Effector memory CD8-positive, alpha-beta T cell (primary cell): Measurements from ENCODE around the gene CAMKV.
A peak's percentile ranks its signal among the peaks of the same experiment; 100 is the strongest.

ENCODE experiments used
- ATAC-seq: fragments of 150-1000 bp; cut with Tn5 transposase; replicated peaks from 2 replicates; pipeline ENCODE4 v1.10.0; 2021; ENCODE audit warnings: mild to moderate bottlenecking, moderate library complexity
- DNase-seq, 3 experiments: peaks; one replicate each; pipeline ENCODE4 v3.0.0; 2021
- H3K27ac Mint-ChIP-seq, 2 donors: one replicate each; pipeline ENCODE4 v1.8.0; 2022; ENCODE audit warnings: mild to moderate bottlenecking in 2 of 2, mixed read lengths in 2 of 2, moderate library complexity in 2 of 2
- H3K27me3 Mint-ChIP-seq, 2 donors: one replicate each; pipeline ENCODE4 v1.8.0; 2022; ENCODE audit warnings: mixed read lengths in 2 of 2
- H3K36me3 Mint-ChIP-seq: one replicate; pipeline ENCODE4 v1.8.0; 2022; ENCODE audit warnings: mild to moderate bottlenecking, moderate library complexity, mixed read lengths; ENCODE audit not compliant: insufficient read depth
- H3K4me1 Mint-ChIP-seq, 2 donors: one replicate each; pipeline ENCODE4 v1.8.0; 2022; ENCODE audit warnings: low read depth in 2 of 2, mixed read lengths in 2 of 2
- H3K4me3 Mint-ChIP-seq, 2 donors: one replicate each; pipeline ENCODE4 v1.8.0; 2022; ENCODE audit warnings: mild to moderate bottlenecking in 2 of 2, mixed read lengths in 2 of 2, moderate library complexity in 2 of 2
- H3K9me3 Mint-ChIP-seq, 2 donors: one replicate each; pipeline ENCODE4 v1.8.0; 2022; ENCODE audit warnings: mixed read lengths in 2 of 2

Gene CAMKV

GRCh38 chr3:49880581-49881315, 11.0 kb upstream of the CAMKV start:
- H3K27ac Mint-ChIP-seq = no peak overlapping the region
- H3K36me3 Mint-ChIP-seq = peaks cover 3% of the 10 kb centered on the region
- no peak overlapping the region for H3K4me3 Mint-ChIP-seq
- H3K27me3 Mint-ChIP-seq = peaks cover 6 to 14% of the 10 kb centered on the region in 2 donors
- ATAC-seq = no peak
- no peaks in the 10 kb centered on the region for H3K4me1 Mint-ChIP-seq
- H3K9me3 Mint-ChIP-seq = no peaks in the 10 kb centered on the region
- no peak for DNase-seq

GRCh38 chr3:49879721-49880120, 10.0 kb upstream of the CAMKV start:
- H3K9me3 Mint-ChIP-seq = no peaks in the 10 kb centered on the region
- H3K27me3 Mint-ChIP-seq = peaks cover 6 to 23% of the 10 kb centered on the region in 2 donors
- ATAC-seq (no peak), DNase-seq (no peak)
- no peak overlapping the region for H3K4me3 Mint-ChIP-seq
- peaks cover 3% of the 10 kb centered on the region for H3K36me3 Mint-ChIP-seq
- H3K4me1 Mint-ChIP-seq = no peaks in the 10 kb centered on the region
- H3K27ac Mint-ChIP-seq = no peak overlapping the region

GRCh38 chr3:49878686-49879085, 9.0 kb upstream of the CAMKV start:
- Mint-ChIP-seq H3K4me3 (no peak overlapping the region), H3K9me3 (no peaks in the 10 kb centered on the region), H3K36me3 (peaks cover 3% of the 10 kb centered on the region), H3K27ac (no peak overlapping the region), H3K4me1 (no peaks in the 10 kb centered on the region), H3K27me3 (peaks cover 6 to 23% of the 10 kb centered on the region in 2 donors)
- no peak for DNase-seq
- no peak for ATAC-seq

GRCh38 chr3:49877716-49878115, 8.0 kb upstream of the CAMKV start:
- Mint-ChIP-seq H3K27ac (no peak overlapping the region), H3K36me3 (peaks cover 3% of the 10 kb centered on the region), H3K4me1 (peaks cover 0 to 4% of the 10 kb centered on the region in 2 donors), H3K9me3 (no peaks in the 10 kb centered on the region), H3K27me3 (peaks cover 6 to 23% of the 10 kb centered on the region in 2 donors), H3K4me3 (no peak overlapping the region)
- ATAC-seq (no peak), DNase-seq (no peak)

GRCh38 chr3:49876567-49876966, 6.9 kb upstream of the CAMKV start:
- ATAC-seq = no peak
- peaks cover 5 to 10% of the 10 kb centered on the region in 2 donors for H3K4me1 Mint-ChIP-seq
- no peak for DNase-seq
- H3K36me3 Mint-ChIP-seq = peaks cover under 1% of the 10 kb centered on the region
- peaks cover 2 to 20% of the 10 kb centered on the region in 2 donors for H3K27me3 Mint-ChIP-seq
- H3K27ac Mint-ChIP-seq = no peak overlapping the region
- H3K9me3 Mint-ChIP-seq = no peaks in the 10 kb centered on the region
- H3K4me3 Mint-ChIP-seq = no peak overlapping the region

GRCh38 chr3:49873623-49874022, 3.9 kb upstream of the CAMKV start:
- peaks cover 9 to 10% of the 10 kb centered on the region in 2 donors for H3K4me1 Mint-ChIP-seq
- peaks cover 10 to 35% of the 10 kb centered on the region in 2 donors for H3K27me3 Mint-ChIP-seq
- H3K4me3 Mint-ChIP-seq = no peak overlapping the region

GRCh38 chr3:49872801-49873281, 3.1 kb upstream of the CAMKV start:
- DNase-seq (no peak), ATAC-seq (peak; percentile 63)
- H3K27ac Mint-ChIP-seq = no peak overlapping the region

More at GRCh38 chr3:49873623-49874022, 3.9 kb upstream of the CAMKV start:
- ATAC-seq (no peak), DNase-seq (no peak)
- H3K36me3 Mint-ChIP-seq = peaks cover 1% of the 10 kb centered on the region
- H3K9me3 Mint-ChIP-seq = no peaks in the 10 kb centered on the region
- no peak overlapping the region for H3K27ac Mint-ChIP-seq

GRCh38 chr3:49871531-49872153, 1.9 kb upstream of the CAMKV start:
- no peak overlapping the region for H3K4me3 Mint-ChIP-seq
- H3K27me3 Mint-ChIP-seq = peaks cover 28 to 55% of the 10 kb centered on the region in 2 donors
- peaks cover 3% of the 10 kb centered on the region for H3K36me3 Mint-ChIP-seq
- DNase-seq (no peak), ATAC-seq (no peak)
- no peaks in the 10 kb centered on the region for H3K9me3 Mint-ChIP-seq
- H3K27ac Mint-ChIP-seq = peak overlapping the region in 1 of 2 donors; percentile 54
- H3K4me1 Mint-ChIP-seq = peaks cover 10 to 12% of the 10 kb centered on the region in 2 donors

More at GRCh38 chr3:49872801-49873281, 3.1 kb upstream of the CAMKV start:
- H3K4me1 Mint-ChIP-seq = peaks cover 10 to 12% of the 10 kb centered on the region in 2 donors
- H3K36me3 Mint-ChIP-seq = peaks cover 3% of the 10 kb centered on the region
- peaks cover 18 to 43% of the 10 kb centered on the region in 2 donors for H3K27me3 Mint-ChIP-seq
- H3K9me3 Mint-ChIP-seq = no peaks in the 10 kb centered on the region
- H3K4me3 Mint-ChIP-seq = no peak overlapping the region

- H3K27me3 Mint-ChIP-seq = peaks cover 45 to 71% of the 10 kb centered on the region in 2 donors
- ATAC-seq = no peak
Measured at GRCh38 chr3:49868862-49869466, 742 bp downstream of the CAMKV start.

GRCh38 chr3:49867871-49868321, 1.8 kb downstream of the CAMKV start:
- Mint-ChIP-seq H3K4me1 (peaks cover 8 to 12% of the 10 kb centered on the region in 2 donors), H3K4me3 (peak overlapping the region in 1 of 2 donors; percentile 61), H3K9me3 (no peaks in the 10 kb centered on the region), H3K27ac (no peak overlapping the region), H3K27me3 (peaks cover 51 to 79% of the 10 kb centered on the region in 2 donors), H3K36me3 (peaks cover 3% of the 10 kb centered on the region)
- peak in 1 of 3 experiments; percentile 20 for DNase-seq
- ATAC-seq = peak; percentile 27

More at GRCh38 chr3:49868862-49869466, 742 bp downstream of the CAMKV start:
- peaks cover 3% of the 10 kb centered on the region for H3K36me3 Mint-ChIP-seq
- no peaks in the 10 kb centered on the region for H3K9me3 Mint-ChIP-seq
- no peak for DNase-seq
- peaks cover 10 to 12% of the 10 kb centered on the region in 2 donors for H3K4me1 Mint-ChIP-seq
- H3K4me3 Mint-ChIP-seq = peak overlapping the region; percentile 52 to 61
- no peak overlapping the region for H3K27ac Mint-ChIP-seq

- H3K27ac Mint-ChIP-seq = no peak overlapping the region
- no peak for ATAC-seq
- peaks cover 3% of the 10 kb centered on the region for H3K36me3 Mint-ChIP-seq
- H3K4me1 Mint-ChIP-seq = peaks cover 6 to 12% of the 10 kb centered on the region in 2 donors
- no peaks in the 10 kb centered on the region for H3K9me3 Mint-ChIP-seq
- DNase-seq = no peak
- H3K4me3 Mint-ChIP-seq = peak overlapping the region in 1 of 2 donors; percentile 61
- H3K27me3 Mint-ChIP-seq = peaks cover 53 to 83% of the 10 kb centered on the region in 2 donors
Measured at GRCh38 chr3:49867400-49867799, 2.3 kb downstream of the CAMKV start.

GRCh38 chr3:49865198-49865784, 4.4 kb downstream of the CAMKV start:
- Mint-ChIP-seq H3K27ac (no peak overlapping the region), H3K4me3 (no peak overlapping the region)
- ATAC-seq = no peak

GRCh38 chr3:49864505-49864904, 5.2 kb downstream of the CAMKV start:
- DNase-seq (no peak), ATAC-seq (no peak)
- H3K27me3 Mint-ChIP-seq = peaks cover 51 to 75% of the 10 kb centered on the region in 2 donors
- H3K36me3 Mint-ChIP-seq = peaks cover 3% of the 10 kb centered on the region
- H3K27ac Mint-ChIP-seq = no peak overlapping the region
- no peaks in the 10 kb centered on the region for H3K9me3 Mint-ChIP-seq
- peaks cover 0 to 3% of the 10 kb centered on the region in 2 donors for H3K4me1 Mint-ChIP-seq
- no peak overlapping the region for H3K4me3 Mint-ChIP-seq

More at GRCh38 chr3:49865198-49865784, 4.4 kb downstream of the CAMKV start:
- Mint-ChIP-seq H3K27me3 (peaks cover 51 to 78% of the 10 kb centered on the region in 2 donors), H3K36me3 (peaks cover 3% of the 10 kb centered on the region), H3K9me3 (no peaks in the 10 kb centered on the region), H3K4me1 (peaks cover 0 to 5% of the 10 kb centered on the region in 2 donors)
- DNase-seq = no peak
